ENCODE data around the gene PCDH15. TPM values are rescaled to one million over a fixed set of nuclear protein-coding genes. Genes with fewer than 3 reads are reported as not detected.

Gene PCDH15
- polyA plus RNA-seq, 1 of the 3 experiments (the other 2 are of a cell fraction), result 0.03 TPM

DNA sequence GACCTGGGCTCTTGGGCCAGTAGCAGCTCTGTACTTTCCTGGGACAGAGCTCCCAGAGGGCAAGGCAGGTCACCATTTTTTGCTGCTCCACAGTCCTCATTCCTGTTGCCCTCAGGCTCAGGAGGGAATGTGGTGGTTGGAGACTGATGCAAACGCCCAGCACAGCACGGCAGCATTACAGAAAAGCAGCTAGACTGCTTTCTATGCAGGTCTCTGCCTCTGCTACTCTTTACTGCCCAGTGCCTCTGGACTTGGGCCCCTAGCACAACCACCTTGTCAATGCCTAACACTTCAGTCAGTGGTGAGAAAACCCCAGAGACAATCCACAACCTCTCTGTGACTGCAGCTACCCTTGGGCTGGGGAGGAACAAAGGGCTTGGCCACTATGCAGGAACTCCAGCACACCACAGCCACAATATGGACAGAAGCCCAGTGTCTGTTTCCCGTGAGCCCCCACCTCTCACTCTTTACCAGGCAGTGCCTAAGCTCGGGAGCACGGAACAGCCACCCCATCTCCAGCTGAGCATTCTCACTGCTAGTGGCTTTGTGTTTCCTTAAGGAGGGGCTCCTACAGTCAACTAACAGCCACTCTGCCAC lies 790.6 kb downstream of the PCDH15 start:
- Histone ChIP-seq H4K20me1 (ENCODE audit: insufficient read depth) (no peaks in the 10 kb centered on the region), H3K9ac (no peak overlapping the region), H3K27me3 (ENCODE audit: insufficient read depth) (no peaks in the 10 kb centered on the region), H3K4me2 (no peak overlapping the region), H3K4me3 (ENCODE audit: low read depth in 2 of 2, low read length in 1 of 2) (no peak overlapping the region), H2AFZ (ENCODE audit: low read depth) (no peak overlapping the region), H3F3A (replicated peaks; ENCODE audit: insufficient read depth) (no peaks in the 10 kb centered on the region), H3K79me2 (ENCODE audit: insufficient read depth) (no peaks in the 10 kb centered on the region), H3K27ac (ENCODE audit: low read depth in 2 of 2, low read length in 1 of 2) (no peak overlapping the region), H3K36me3 (replicated peaks in 1 of 2; ENCODE audit: control insufficient read depth in 1 of 2, insufficient read depth in 2 of 2, low read length in 1 of 2) (no peaks in the 10 kb centered on the region), H3K9me2 (no peaks in the 10 kb centered on the region), H3K9me3 (no peaks in the 10 kb centered on the region), H3K4me1 (ENCODE audit: control insufficient read depth in 1 of 2, insufficient read depth in 2 of 2, low read depth in 1 of 2, low read length in 1 of 2) (no peaks in the 10 kb centered on the region; a peak in 1 of 4 replicates)
- no peak for DNase-seq
- ChIA-PET CTCF (interaction anchor here (0.9 to 1.0 kb wide), 2 partner anchors 9 to 800 kb away, joined by 3 to 4 read pairs; no protein-coding TSS in a partner anchor), POLR2A (no interaction called here)
- TF ChIP-seq RAD21 (IDR thresholded peaks at IDR 0.05; ENCODE audit: low read length) (no peak), SIN3A (IDR thresholded peaks at IDR 0.05; ENCODE audit: borderline replicate concordance, low read depth, low read length) (no peak), FOSL2 (IDR thresholded peaks at IDR 0.05; ENCODE audit: borderline replicate concordance, low read depth) (no peak), FOXJ3 (CRISPR knock-in tag; IDR thresholded peaks at IDR 0.05) (no peak), NFIC (IDR thresholded peaks at IDR 0.05; ENCODE audit: borderline replicate concordance) (no peak), EZH2phosphoT487 (IDR thresholded peaks at IDR 0.05; ENCODE audit: borderline replicate concordance, low read depth) (no peak), TAF1 (IDR thresholded peaks at IDR 0.05; ENCODE audit: borderline replicate concordance, low read depth, low read length) (no peak), RFX5 (IDR thresholded peaks at IDR 0.05; ENCODE audit: low read length) (no peak), GATA2 (CRISPR knock-in tag; IDR thresholded peaks at IDR 0.05) (no peak), MEF2A (IDR thresholded peaks at IDR 0.05; ENCODE audit: borderline replicate concordance, low read depth) (no peak), ELF1 (IDR thresholded peaks at IDR 0.05) (no peak)
- TF ChIP-seq, protein P1, sequence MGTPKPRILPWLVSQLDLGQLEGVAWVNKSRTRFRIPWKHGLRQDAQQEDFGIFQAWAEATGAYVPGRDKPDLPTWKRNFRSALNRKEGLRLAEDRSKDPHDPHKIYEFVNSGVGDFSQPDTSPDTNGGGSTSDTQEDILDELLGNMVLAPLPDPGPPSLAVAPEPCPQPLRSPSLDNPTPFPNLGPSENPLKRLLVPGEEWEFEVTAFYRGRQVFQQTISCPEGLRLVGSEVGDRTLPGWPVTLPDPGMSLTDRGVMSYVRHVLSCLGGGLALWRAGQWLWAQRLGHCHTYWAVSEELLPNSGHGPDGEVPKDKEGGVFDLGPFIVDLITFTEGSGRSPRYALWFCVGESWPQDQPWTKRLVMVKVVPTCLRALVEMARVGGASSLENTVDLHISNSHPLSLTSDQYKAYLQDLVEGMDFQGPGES (IDR thresholded peaks at IDR 0.05; ENCODE audit: low read depth, low read length), result no peak
- TF ChIP-seq, protein P2, sequence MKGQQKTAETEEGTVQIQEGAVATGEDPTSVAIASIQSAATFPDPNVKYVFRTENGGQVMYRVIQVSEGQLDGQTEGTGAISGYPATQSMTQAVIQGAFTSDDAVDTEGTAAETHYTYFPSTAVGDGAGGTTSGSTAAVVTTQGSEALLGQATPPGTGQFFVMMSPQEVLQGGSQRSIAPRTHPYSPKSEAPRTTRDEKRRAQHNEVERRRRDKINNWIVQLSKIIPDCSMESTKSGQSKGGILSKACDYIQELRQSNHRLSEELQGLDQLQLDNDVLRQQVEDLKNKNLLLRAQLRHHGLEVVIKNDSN (IDR thresholded peaks at IDR 0.05; ENCODE audit: borderline replicate concordance, low read depth), result no peak
- TF ChIP-seq, protein P3, sequence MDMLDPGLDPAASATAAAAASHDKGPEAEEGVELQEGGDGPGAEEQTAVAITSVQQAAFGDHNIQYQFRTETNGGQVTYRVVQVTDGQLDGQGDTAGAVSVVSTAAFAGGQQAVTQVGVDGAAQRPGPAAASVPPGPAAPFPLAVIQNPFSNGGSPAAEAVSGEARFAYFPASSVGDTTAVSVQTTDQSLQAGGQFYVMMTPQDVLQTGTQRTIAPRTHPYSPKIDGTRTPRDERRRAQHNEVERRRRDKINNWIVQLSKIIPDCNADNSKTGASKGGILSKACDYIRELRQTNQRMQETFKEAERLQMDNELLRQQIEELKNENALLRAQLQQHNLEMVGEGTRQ (IDR thresholded peaks at IDR 0.05; ENCODE audit: borderline replicate concordance, low read depth, low read length), result no peak
- 18% methylated on average over 4 of the region's 5 CpGs for WGBS (ENCODE audit: low lambda C conversion rate)

DNA sequence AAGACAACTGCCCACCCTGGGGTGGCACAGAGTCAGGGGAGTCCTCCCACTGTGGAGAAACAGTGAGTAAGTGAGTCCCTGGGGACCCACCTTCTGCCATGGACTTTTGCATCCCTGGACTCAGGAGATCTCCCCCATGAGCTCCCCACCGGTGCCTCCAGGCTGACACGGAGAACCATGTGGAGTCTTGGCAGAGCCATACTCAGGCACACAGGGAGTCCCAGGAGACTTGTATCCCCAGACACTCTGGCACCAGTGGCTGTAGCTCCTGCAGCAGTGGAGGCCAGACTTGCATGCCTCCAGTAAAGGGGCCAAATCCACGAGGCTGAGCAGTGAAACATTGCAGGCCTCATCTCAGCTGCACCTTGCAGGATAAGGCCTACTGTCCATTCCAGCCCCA lies 791.4 kb downstream of the PCDH15 start:
- Histone ChIP-seq H3K9ac (no peak overlapping the region), H2AFZ (ENCODE audit: low read depth) (no peak overlapping the region), H4K20me1 (ENCODE audit: insufficient read depth) (no peaks in the 10 kb centered on the region), H3K27ac (ENCODE audit: low read depth in 2 of 2, low read length in 1 of 2) (no peak overlapping the region), H3K4me1 (ENCODE audit: control insufficient read depth in 1 of 2, insufficient read depth in 2 of 2, low read depth in 1 of 2, low read length in 1 of 2) (no peaks in the 10 kb centered on the region; a peak in 1 of 4 replicates), H3K4me3 (ENCODE audit: low read depth in 2 of 2, low read length in 1 of 2) (no peak overlapping the region), H3K27me3 (ENCODE audit: insufficient read depth) (no peaks in the 10 kb centered on the region), H3K9me2 (no peaks in the 10 kb centered on the region), H3K9me3 (no peaks in the 10 kb centered on the region), H3K36me3 (replicated peaks in 1 of 2; ENCODE audit: control insufficient read depth in 1 of 2, insufficient read depth in 2 of 2, low read length in 1 of 2) (no peaks in the 10 kb centered on the region), H3F3A (replicated peaks; ENCODE audit: insufficient read depth) (no peaks in the 10 kb centered on the region), H3K4me2 (no peak overlapping the region), H3K79me2 (ENCODE audit: insufficient read depth) (no peaks in the 10 kb centered on the region)
- ChIA-PET CTCF (interaction anchor here (0.9 to 1.4 kb wide), 2 partner anchors 11 to 799 kb away, joined by 3 to 4 read pairs; no protein-coding TSS in a partner anchor), POLR2A (no interaction called here)
- no CpG with 5 or more reads among the region's 3 CpGs for WGBS (ENCODE audit: low lambda C conversion rate)
- DNase-seq, result no peak
- TF ChIP-seq RCOR1 (IDR thresholded peaks at IDR 0.05; ENCODE audit: low read length) (no peak), FOXM1 (IDR thresholded peaks at IDR 0.05; ENCODE audit: low read depth) (no peak), MEF2A (IDR thresholded peaks at IDR 0.05; ENCODE audit: borderline replicate concordance, low read depth) (no peak), GATA2 (CRISPR knock-in tag; IDR thresholded peaks at IDR 0.05) (no peak), RXRA (IDR thresholded peaks at IDR 0.05; ENCODE audit: borderline replicate concordance, low read depth) (no peak), SIN3A (IDR thresholded peaks at IDR 0.05; ENCODE audit: borderline replicate concordance, low read depth, low read length) (no peak)
- TF ChIP-seq, protein P4, sequence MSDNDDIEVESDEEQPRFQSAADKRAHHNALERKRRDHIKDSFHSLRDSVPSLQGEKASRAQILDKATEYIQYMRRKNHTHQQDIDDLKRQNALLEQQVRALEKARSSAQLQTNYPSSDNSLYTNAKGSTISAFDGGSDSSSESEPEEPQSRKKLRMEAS (IDR thresholded peaks at IDR 0.05; ENCODE audit: low read depth), result no peak
- TF ChIP-seq, protein P5, sequence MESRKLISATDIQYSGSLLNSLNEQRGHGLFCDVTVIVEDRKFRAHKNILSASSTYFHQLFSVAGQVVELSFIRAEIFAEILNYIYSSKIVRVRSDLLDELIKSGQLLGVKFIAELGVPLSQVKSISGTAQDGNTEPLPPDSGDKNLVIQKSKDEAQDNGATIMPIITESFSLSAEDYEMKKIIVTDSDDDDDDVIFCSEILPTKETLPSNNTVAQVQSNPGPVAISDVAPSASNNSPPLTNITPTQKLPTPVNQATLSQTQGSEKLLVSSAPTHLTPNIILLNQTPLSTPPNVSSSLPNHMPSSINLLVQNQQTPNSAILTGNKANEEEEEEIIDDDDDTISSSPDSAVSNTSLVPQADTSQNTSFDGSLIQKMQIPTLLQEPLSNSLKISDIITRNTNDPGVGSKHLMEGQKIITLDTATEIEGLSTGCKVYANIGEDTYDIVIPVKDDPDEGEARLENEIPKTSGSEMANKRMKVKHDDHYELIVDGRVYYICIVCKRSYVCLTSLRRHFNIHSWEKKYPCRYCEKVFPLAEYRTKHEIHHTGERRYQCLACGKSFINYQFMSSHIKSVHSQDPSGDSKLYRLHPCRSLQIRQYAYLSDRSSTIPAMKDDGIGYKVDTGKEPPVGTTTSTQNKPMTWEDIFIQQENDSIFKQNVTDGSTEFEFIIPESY (IDR thresholded peaks at IDR 0.05; ENCODE audit: borderline replicate concordance, low read depth), result no peak
